Gastrocnemius medialis (tissue), 4 donors: Measurements from ENCODE around the gene MORN5. TPM values are rescaled to one million over a fixed set of nuclear protein-coding genes. Genes with fewer than 3 reads are reported as not detected.

ENCODE experiments used
- ATAC-seq, 2 donors: fragments of 150-250 bp; one replicate each; pipeline ENCODE4 v1.9.1; 2016
- DNase-seq, 2 donors: peaks; one replicate each; pipeline ENCODE4 v3.0.0-alpha.2; 2019
- H3K27ac ChIP-seq, 4 donors: fragments of 200-600 bp; sonication (generic); 1 replicate in 1 of 4; 2 replicates in 3 of 4; pipeline ENCODE4 v1.5.1; 2016 to 2018; ENCODE audit warnings: mild to moderate bottlenecking in 2 of 4, moderate library complexity in 1 of 4
- H3K27me3 ChIP-seq, 3 donors: fragments of 200-600 bp; sonication (generic) in 2 of 3; 1 replicate in 1 of 3; 2 replicates in 2 of 3; pipeline versions ENCODE4 v1.5.1 to v1.6.0; 2016 to 2019; ENCODE audit warnings: mild to moderate bottlenecking in 1 of 3, moderate library complexity in 1 of 3
- H3K36me3 ChIP-seq, 2 donors: fragments of 200-600 bp; sonication (generic) in 1 of 2; one replicate each; pipeline ENCODE4 v1.5.1; 2017 to 2018
- H3K4me1 ChIP-seq, 2 donors: fragments of 200-600 bp; sonication (generic) in 1 of 2; one replicate each; pipeline ENCODE4 v1.5.1; 2016 to 2017; ENCODE audit warnings: mild to moderate bottlenecking in 2 of 2
- H3K4me3 ChIP-seq, 4 donors: fragments of 200-600 bp; sonication (generic) in 3 of 4; 1 replicate in 1 of 4; 2 replicates in 3 of 4; pipeline ENCODE4 v1.5.1; 2016 to 2019; ENCODE audit warnings: mild to moderate bottlenecking in 2 of 4
- H3K9me3 ChIP-seq, 3 donors: fragments of 200-600 bp; sonication (generic) in 2 of 3; 1 replicate in 1 of 3; 2 replicates in 2 of 3; pipeline ENCODE4 v1.5.1; 2016 to 2019
- POLR2A ChIP-seq, 2 donors: fragments of 450-650 bp; IDR thresholded peaks; one replicate each; pipeline ENCODE4 v1.6.1; 2017; ENCODE audit warnings: antibody characterized with exemption in 2 of 2, mild to moderate bottlenecking in 2 of 2, moderate library complexity in 2 of 2
- in situ Hi-C, 4 donors: fragments of 200-750 bp; cut with MboI; loops; one replicate each; pipeline versions ENCODE4 v1.15.0 to v1.8.0; 2017; ENCODE audit warnings: low sequenced_read_pairs in 4 of 4
- intact Hi-C: fragments of 100-400 bp; cut with DNase I; formaldehyde crosslinking; loops from one replicate; pipeline ENCODE4 v1.15.1; 2023; ENCODE audit warnings: low total_unique reads
- total RNA-seq, 4 donors: library from RNA; depleted of rRNA; stranded (reverse); fragments of >200 nt; gene quantifications; one replicate each; pipeline versions ENCODE4 v1.1.0 to v1.2.3, GENCODE V29; 2016
- TF ChIP-seq, protein P1 (sequence below), 5 experiments: fragments of 450-650 bp in 3 of 5; fragments of 200-600 bp in 2 of 5; sonication (generic) in 2 of 5; IDR thresholded peaks in 4 of 5; conservative IDR thresholded peaks in 1 of 5; 1 replicate in 4 of 5; 2 replicates in 1 of 5; pipeline ENCODE4 v1.5.1; 2016 to 2019; ENCODE audit warnings: antibody characterized with exemption in 5 of 5, mild to moderate bottlenecking in 3 of 5, moderate library complexity in 3 of 5

MORN5 gene
- total RNA-seq, 4 donors from 2014 or later, result not detected

DNA sequence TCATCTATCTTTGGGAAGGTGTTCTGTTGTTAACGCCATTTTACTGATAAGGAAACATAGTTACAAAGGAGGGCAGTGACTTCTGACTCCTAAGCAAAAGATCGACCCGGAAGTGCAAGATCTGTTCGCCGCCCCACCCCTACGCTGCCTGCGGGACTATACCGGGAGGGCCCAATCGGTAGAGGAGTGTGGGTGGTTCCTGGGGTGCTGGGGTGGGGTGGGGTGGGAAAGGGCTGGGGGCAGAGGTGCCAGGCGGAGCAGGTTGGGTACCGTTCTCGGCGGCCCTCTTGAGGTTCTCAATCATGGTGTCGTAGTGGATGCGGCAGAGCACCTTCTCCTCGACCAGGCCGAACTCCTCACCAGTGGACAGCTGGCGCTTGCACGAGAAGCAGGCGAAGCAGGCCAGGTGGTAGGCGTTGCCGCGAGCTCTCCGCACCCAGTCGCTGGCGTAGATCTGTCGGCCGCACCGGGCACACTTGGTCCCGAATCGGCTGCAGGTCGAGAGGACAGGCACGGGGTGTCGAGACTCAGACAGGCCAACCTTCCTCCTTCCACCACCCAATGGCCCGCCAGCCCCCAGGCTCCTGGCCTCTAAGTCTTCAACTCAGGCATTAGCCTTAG, 57.2 kb downstream of the MORN5 start:
- Histone ChIP-seq H3K27ac (no peak overlapping the region), H3K36me3 (no peaks in the 10 kb centered on the region), H3K9me3 (no peaks in the 10 kb centered on the region), H3K27me3 (peaks cover 91 to 97% (median 92%) of the 10 kb centered on the region in 3 donors), H3K4me3 (no peak overlapping the region), H3K4me1 (peaks cover 23% of the 10 kb centered on the region in 2 donors)
- intact Hi-C loops, result loop anchor here (10.0 kb wide), 1 partner anchor 92 kb away; no protein-coding TSS in a partner anchor
- no peak for DNase-seq
- in situ Hi-C loops, result no loop called here
- TF ChIP-seq POLR2A (IDR thresholded peaks at IDR 0.05), result no peak
- TF ChIP-seq, protein P1, sequence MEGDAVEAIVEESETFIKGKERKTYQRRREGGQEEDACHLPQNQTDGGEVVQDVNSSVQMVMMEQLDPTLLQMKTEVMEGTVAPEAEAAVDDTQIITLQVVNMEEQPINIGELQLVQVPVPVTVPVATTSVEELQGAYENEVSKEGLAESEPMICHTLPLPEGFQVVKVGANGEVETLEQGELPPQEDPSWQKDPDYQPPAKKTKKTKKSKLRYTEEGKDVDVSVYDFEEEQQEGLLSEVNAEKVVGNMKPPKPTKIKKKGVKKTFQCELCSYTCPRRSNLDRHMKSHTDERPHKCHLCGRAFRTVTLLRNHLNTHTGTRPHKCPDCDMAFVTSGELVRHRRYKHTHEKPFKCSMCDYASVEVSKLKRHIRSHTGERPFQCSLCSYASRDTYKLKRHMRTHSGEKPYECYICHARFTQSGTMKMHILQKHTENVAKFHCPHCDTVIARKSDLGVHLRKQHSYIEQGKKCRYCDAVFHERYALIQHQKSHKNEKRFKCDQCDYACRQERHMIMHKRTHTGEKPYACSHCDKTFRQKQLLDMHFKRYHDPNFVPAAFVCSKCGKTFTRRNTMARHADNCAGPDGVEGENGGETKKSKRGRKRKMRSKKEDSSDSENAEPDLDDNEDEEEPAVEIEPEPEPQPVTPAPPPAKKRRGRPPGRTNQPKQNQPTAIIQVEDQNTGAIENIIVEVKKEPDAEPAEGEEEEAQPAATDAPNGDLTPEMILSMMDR (IDR thresholded peaks at IDR 0.05 in 4 of 5, conservative IDR thresholded peaks at IDR 0.05 in 1 of 5), result no peak
- ATAC-seq, result no peak

DNA sequence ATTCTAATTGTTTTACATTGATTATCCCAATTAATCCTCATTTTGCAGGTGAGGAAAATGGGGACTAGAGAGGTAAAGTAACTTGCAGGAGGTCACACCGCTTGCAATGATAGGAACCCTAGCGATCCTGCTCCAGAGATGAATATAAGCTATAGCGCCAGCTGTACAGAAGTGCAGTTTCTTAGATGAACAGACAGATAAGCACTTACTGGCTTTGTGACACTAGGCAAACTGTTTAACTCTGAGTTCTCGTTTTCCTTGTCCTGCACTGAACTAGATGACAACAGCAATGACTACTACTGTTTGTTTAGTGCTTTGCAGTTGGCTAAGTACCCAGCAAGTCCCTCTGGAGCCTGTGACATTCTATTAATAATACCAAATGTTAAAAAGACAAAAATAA, 57.9 kb downstream of the MORN5 start:
- no peak overlapping the region for H3K4me3 ChIP-seq
- no peaks in the 10 kb centered on the region for H3K9me3 ChIP-seq
- DNase-seq (no peak), ATAC-seq (no peak)
- in situ Hi-C loops (no loop called here), intact Hi-C loops (loop anchor here (10.0 kb wide), 1 partner anchor 93 kb away; no protein-coding TSS in a partner anchor)
- no peak for TF ChIP-seq POLR2A (IDR thresholded peaks at IDR 0.05)
- TF ChIP-seq, protein P1 (IDR thresholded peaks at IDR 0.05 in 4 of 5, conservative IDR thresholded peaks at IDR 0.05 in 1 of 5), result no peak
- H3K36me3 ChIP-seq, result no peaks in the 10 kb centered on the region
- peaks cover 23% of the 10 kb centered on the region in 2 donors for H3K4me1 ChIP-seq
- no peak overlapping the region for H3K27ac ChIP-seq
- H3K27me3 ChIP-seq, result peaks cover 95 to 97% (median 97%) of the 10 kb centered on the region in 3 donors

DNA sequence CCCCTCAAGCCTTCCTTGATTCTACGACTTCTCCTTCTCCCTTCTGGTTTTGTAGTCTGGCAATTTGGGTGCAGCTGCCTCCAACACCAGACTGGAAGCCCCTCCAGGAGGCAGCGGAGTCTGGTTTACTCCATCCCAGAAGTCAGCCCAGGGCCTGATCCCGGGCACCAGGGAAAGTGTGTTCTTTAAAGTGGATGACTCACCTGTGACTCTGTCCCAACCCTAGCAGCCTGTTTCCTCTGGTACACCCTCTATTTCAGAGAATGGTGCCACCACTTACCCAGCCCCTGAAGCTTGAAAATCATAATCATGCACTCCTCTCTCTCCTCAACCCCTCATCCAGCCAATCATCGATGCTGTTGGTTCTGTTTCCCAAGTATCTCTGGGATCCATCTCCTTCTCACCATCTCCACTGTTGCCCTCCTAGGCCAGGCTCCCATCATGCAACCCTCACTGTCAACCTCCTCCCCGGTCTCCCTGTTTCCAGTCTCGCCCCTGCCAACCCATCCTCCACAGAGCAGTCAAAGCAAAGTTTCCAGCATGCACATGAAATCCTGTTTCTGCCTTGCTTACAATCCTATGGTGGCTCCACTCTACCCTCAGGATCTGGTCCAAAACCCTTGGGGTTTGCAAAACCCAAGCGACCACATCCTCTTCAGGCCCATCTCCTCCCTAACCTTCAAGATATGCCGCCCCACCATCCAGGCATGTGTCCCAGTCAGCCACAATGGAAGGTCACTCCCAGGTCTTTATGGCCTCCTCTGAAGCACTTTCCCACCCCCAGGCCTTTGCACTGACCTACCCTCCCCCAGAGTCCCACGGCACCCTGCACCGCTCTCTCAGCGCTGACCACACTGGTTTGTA, 58.6 kb downstream of the MORN5 start:
- no peaks in the 10 kb centered on the region for H3K9me3 ChIP-seq
- peaks cover 23% of the 10 kb centered on the region in 2 donors for H3K4me1 ChIP-seq
- in situ Hi-C loops, result no loop called here
- TF ChIP-seq, protein P1 (IDR thresholded peaks at IDR 0.05 in 4 of 5, conservative IDR thresholded peaks at IDR 0.05 in 1 of 5), result no peak
- no peak for TF ChIP-seq POLR2A (IDR thresholded peaks at IDR 0.05)
- peaks cover 88 to 96% (median 93%) of the 10 kb centered on the region in 3 donors for H3K27me3 ChIP-seq
- no peaks in the 10 kb centered on the region for H3K36me3 ChIP-seq
- no peak for DNase-seq
- ATAC-seq, result no peak
- intact Hi-C loops, result loop anchor here (10.0 kb wide), 1 partner anchor 94 kb away; no protein-coding TSS in a partner anchor
- H3K27ac ChIP-seq, result no peak overlapping the region
- peak overlapping the region; percentile 43 to 69 (median 51) for H3K4me3 ChIP-seq

DNA sequence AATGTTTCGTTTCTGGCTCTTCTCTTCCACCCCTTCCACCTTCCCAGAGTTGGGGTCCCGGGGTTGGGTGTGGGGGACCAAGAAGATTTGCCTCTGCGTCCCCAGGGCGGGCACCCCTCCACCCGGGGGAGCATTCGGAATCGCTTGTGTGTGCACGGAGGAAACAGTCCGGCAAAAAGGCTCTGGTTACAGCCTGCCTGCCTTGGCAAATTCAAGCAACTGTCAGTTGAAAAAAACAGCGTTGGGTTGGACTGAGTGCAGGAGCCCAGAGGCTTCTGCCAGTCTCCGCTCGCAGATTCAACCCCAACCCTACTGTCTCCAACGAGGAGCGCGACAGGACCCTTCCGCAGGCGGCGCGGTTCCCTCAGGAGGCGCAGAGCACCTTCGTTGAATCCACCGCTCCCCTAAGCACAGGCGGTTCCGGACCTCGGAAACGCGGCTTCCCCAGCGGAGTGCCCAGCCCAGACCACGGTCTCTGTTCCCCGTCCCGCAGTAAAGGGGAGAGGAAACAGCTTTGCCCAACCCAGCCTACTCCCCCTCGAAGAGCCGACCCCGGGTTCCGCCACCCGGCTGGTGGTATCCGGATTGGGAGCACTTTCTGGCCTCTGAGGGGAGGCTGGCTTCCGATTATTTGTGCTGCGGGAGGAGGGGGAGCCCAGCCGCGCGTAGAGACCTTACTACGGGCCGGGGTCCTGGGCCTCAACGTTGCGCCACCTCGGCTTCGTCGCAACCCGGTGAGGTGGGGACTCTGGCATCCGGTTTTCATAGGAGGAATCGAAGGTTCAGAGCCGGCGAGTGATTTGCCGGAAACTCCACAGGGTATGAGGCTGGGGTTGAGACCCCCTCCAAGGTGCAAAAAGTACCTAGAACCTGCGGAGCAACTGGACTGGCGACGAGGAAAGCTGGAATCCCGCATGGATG, 59.5 kb downstream of the MORN5 start:
- Histone ChIP-seq H3K27ac (no peak overlapping the region), H3K4me3 (peak overlapping the region; percentile 43 to 69 (median 51)), H3K36me3 (no peaks in the 10 kb centered on the region), H3K4me1 (peaks cover 18 to 23% of the 10 kb centered on the region in 2 donors), H3K27me3 (peaks cover 80 to 87% (median 86%) of the 10 kb centered on the region in 3 donors), H3K9me3 (no peaks in the 10 kb centered on the region)
- no peak for TF ChIP-seq POLR2A (IDR thresholded peaks at IDR 0.05)
- TF ChIP-seq, protein P1 (IDR thresholded peaks at IDR 0.05 in 4 of 5, conservative IDR thresholded peaks at IDR 0.05 in 1 of 5), result no peak
- ATAC-seq (peak; percentile 57 to 64), DNase-seq (no peak)
- intact Hi-C loops, result loop anchor here (10.0 kb wide), 1 partner anchor 94 kb away; no protein-coding TSS in a partner anchor
- in situ Hi-C loops, result no loop called here
